ENCODE results near the gene RBM19.

RBM19 gene

DNA sequence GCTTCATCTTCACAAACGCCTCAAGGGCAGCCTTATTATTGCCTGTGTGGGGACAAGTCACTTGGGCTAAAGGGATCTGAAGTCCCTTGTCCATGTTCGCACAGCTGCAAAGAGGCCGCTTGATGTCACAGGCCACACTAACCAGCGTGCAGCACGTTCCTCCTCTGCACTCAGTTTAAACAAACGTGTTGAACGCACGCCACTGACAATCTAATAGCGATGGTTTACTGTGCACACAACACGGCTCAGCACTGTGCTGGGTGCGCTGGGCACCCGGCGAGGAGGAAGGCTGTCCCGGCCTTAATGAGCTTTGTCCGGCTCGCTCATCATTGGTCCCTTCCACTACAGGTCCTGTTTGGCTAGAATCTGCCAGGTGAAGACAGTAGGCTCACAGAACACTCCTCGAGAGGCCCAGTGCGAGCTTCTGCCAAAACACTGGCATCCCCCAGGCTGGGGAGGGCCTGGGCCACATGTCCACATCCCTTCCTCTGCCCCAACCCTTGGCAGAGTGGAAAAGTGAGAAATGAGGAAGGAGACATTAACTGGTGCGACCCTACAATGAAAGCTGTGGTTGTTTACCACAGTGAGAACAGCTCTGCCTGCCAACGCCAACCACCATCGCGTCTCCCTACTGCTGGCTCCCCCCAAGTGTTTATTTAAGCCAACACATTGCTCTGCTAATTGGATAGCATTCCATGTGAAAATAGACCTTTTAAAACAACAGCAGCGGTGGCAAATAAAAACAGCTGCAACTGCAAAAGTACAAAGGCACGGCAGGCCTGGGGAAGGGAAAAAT, 113.2 kb downstream of the RBM19 start:
- no peak for DNase-seq (ENCODE audit: low read depth)

DNA sequence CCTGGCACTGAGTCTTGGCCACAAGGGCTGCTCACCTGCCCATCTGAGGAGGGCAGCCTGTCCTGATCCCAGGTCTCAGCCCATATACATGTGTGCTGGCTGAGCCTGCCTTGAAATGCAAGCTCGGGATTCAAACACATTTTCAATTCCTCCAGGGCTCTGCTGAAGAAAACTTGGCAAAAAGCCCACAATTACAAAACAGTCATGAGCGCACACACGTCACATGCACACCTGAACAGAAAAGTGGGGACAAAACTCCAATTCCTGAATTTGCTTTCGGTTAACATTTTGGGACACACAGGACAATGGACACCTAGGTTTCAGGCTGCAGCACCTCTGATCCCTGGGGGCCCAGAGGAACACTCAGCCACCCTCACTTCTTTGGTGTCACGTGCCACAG, 113.9 kb downstream of the RBM19 start:
- DNase-seq (ENCODE audit: low read depth): no peak

DNA sequence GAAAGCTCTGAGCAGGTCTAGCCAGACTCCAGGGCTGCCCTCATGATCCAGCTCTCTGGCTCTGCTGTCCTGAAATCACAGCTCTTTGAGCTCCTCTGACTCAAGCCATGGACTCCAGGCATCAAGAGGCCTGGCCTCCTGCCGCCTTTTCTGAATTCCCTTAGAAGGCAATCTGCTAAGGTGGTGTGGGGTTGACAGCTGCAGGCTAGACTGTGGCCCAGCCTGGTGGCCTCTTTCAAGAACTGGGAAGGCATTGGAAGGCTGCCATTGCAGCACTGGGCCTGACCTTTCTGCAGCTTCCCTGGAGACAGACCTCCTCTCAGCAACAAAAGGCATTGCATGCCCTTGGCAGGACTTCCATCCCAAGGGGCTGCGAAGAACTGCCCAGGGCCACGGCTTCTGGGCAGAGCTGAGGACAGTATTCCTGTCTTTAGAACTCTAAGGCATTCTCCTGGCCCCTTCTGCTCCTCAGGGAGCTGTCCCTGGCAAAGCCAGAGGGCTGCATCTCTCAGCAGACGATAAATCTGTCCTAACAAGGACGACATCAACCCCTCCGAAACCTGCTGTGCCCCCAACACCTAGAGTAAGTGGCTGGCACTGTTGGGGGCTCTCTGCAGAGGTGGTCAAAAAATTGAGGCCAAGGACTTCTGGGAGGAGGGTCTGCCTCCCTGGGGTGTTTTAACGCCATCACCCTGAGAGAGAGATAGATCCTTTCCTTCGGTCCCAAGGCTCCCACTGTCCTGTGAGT, 115.6 kb downstream of the RBM19 start:
- no peak for DNase-seq (ENCODE audit: low read depth)

DNA sequence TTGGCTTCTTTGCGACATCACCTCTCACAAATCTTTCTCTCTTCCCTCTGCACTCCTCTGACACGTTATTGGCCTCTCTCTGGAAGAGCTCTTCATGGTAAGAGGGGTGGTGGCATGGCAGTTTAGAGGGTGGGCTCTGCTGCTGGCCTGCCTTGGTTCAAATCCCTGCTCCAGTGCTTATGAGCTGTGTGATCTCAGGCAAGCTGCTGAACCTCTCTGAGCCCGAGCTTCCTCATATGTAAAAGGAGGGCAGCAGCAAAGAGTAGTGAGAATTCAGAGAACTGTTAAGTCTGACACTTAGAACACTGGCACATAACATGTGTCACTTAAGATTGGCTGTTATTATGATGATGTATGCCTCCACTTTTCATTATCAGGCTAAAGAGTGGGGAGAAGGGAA, 118.3 kb downstream of the RBM19 start:
- DNase-seq (ENCODE audit: low read depth): no peak

DNA sequence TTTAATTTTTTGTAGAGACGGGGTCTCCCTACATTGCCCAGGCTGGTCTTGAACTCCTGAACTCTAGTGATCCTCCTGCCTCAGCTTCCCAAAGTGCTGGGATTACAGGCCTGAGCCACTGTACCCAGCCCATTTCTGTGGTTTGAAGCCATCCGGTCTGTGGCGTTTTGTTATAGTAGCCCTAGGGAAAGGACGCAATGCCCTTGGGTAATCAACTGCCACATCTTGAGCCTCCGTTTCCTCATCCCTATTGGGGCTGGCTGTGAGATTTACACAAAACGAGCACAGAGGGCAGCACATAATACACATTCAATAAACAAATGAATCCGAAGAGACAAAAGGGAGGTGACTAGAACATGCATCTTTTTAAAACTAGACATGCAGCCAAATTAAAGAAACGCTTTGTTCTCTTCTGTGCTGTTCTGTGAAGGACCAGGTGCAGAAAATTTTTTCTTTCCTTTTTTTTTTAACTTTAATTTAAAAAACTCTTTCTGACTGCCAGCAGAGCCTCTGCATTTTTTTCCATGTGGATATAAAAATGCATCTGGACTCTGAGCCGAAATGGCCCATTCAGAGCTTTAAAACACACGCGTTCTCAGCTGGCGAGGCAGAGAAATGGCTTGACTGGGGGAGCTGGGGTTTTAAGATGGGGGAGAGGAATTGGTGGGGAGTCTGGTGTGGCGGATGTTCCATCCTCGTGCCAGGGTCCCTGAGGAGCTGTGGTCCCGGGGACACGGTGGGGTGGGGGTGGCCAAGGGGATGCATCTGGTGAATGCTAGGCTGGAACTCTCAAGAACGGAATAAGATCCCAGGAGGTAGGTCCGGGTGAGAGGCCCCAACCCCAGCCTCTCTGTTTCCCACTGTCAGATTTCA, 119.0 kb downstream of the RBM19 start:
- DNase-seq (ENCODE audit: low read depth): no peak

- DNase-seq (ENCODE audit: low read depth): no peak
Observed at GRCh38 chr12:113845900-113846674, 120.0 kb downstream of the RBM19 start.

DNA sequence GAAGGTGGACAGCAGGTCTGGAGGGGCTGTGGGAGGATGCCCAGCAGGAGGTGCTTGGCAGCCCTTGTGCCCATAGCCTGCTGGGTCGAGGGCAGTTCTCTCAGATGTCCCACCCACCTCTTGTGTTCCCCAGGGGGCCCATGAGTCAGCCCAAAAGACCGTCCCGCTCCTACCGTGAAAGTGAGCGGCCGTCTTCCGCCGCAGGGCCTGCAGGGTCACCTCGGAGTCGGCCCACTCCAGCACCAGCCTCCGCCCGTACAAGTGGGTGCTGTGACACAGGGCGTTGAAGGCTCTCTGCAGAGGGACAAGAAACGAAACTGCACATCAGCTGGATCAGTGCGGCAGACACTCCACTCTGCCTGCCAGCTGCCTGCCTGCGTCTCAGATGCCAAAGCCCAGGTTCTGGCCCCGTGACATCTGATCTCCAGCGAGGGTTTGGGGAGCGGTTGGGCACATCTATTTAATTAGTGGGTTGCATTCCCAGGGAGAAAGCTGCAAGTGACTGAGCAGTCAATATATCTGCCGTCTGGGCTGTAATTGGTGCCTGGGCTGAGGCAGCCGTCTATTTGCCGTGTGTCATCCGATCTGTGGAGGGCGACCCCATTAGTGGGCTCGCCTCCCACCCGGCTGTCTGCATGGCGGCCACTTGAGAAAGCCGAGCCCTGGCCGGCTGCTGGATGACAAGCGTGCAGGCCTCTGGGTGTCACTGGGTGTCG, 121.5 kb downstream of the RBM19 start:
- no peak for DNase-seq (ENCODE audit: low read depth)

GRCh38 chr12:113842699-113843098, 123.4 kb downstream of the RBM19 start:
- DNase-seq (ENCODE audit: low read depth): no peak

GRCh38 chr12:113841786-113842185, 124.3 kb downstream of the RBM19 start:
- DNase-seq (ENCODE audit: low read depth): no peak

- no peak for DNase-seq (ENCODE audit: low read depth)
Observed at GRCh38 chr12:113840401-113841042, 125.6 kb downstream of the RBM19 start.

- no peak for DNase-seq (ENCODE audit: low read depth)
Observed at GRCh38 chr12:113838896-113839295, 127.2 kb downstream of the RBM19 start.

DNA sequence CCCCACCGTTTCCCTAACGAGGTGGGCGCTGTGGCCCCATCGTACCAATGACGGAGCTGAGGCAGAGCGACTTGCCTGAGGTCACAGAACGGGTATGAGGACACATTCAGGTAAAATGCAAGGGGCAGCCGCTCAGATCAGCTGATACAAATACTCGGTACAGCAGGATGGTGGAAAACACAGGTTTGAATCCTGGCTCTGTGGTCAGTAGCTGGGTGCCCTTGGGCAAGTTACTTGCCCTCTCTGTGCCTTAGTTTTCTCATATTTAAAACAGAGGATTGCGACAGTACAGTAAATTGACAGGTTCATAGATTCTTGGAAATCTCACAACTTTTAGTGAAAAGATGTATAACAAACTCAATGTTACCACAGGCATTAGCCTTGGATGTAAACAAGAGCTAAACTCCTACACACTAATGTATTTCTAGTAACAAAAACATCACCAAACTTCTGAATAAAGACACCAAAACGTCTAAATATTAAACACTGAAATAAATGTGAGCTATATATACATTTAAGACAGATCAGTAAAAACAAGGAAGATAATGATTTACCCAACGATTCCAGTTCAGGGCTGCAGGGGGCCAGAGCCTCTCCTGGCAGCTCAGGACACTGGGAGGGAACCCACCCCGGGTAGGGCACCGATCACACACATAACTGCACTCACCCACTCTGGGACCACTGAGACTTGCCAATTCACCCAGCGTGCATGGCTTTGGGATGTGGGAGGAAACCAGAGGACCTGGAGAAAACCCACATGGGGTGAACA, 128.4 kb downstream of the RBM19 start:
- DNase-seq (ENCODE audit: low read depth): no peak

- no peak for DNase-seq (ENCODE audit: low read depth)
Observed at GRCh38 chr12:113837084-113837483, 129.0 kb downstream of the RBM19 start.

- no peak for DNase-seq (ENCODE audit: low read depth)
Observed at GRCh38 chr12:113835896-113836295, 130.2 kb downstream of the RBM19 start.

DNA sequence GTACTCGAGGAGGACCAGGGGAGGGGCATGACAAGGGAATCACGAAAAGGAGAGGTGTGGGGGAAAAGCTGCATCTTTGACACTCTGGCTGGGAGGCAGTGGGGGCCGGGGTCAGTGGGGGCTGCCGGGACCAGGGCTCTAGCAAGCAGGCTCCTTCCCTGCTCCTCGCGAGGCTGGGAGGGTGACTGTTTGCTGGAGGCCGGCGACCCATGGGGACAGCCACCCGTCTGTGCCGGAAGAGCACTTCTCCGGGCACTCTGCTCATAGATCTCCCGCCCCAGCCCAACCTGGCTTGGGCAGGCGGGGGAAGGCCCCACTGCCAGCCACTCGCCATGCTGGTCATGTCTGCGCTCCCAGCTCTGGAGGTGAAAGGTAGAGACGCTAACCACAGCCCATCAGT, 130.7 kb downstream of the RBM19 start:
- no peak for DNase-seq (ENCODE audit: low read depth)

DNA sequence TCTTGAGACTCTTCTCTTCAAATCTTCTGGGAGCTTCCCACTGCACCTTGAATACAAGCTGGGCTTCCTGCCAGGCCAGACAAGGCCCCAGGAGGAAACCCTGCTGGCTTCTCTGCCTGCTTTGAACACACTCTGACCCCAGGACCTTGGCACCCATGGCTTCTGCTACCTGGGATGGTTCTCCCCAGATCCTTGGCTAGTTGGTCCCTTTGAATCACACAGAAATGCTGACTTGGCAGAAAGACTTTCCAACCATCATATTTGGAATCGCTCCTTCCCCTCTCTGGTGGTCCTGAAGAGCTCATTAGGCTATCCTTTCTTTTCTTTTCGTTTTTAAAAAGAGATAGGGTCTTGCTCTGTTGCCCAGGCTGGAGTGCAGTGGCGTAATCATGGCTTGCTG, 132.7 kb downstream of the RBM19 start:
- DNase-seq (ENCODE audit: low read depth): no peak

DNA sequence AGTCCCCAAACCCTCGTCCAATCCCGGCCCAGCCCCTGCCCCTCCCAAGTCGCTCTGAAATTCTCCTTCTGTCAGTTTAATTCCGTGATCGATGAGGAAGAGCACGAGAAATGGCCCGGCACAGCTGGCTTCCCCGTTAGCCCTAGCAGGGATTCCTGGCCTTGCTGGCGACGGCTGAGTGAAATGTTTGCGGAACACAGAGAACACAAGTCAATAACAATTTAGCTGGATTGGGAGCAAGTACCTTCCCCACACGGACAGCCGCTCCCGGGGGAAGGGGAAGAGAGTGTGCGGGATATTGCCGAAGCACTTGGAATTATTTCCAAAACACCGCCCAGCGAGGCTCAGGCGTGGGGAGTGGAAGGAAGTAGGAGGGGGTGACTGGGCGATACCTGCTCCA, 134.6 kb downstream of the RBM19 start:
- no peak for DNase-seq (ENCODE audit: low read depth)

DNA sequence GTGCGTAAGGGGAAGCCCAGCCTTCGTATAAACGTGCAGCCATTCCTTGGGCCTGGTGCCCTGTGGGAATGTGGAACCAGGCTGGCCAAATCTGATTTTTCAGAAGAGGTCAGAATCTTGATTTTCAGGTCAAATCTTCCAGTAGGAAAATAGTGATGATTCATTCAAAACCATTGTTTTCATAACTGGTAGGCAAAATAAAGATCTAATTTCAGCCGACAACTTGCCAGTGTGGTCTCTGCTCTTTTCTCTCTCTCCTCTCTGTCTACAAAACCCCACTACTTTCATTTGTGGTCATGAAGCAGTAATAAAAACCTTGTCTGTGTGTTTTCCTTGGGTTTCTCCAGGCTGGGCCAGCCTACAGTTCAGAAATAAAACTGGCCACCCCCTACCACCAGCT, 135.1 kb downstream of the RBM19 start:
- DNase-seq (ENCODE audit: low read depth): no peak

- no peak for DNase-seq (ENCODE audit: low read depth)
Observed at GRCh38 chr12:113829212-113829611, 136.9 kb downstream of the RBM19 start.
